Fibroblast of villous mesenchyme (primary cell): ENCODE results near the gene STRBP. TPM values are rescaled to one million over a fixed set of nuclear protein-coding genes. Genes with fewer than 3 reads are reported as not detected.

Experiments used
- DNase-seq: peaks from one replicate; pipeline ENCODE4 v3.0.0-alpha.2; 2010; ENCODE audit warnings: low read depth
- H3K4me3 ChIP-seq: 2 replicates; pipeline ENCODE4 v1.5.1; 2011; ENCODE audit warnings: low read depth, mild to moderate bottlenecking, low read length
- CTCF ChIP-seq: IDR thresholded peaks from 2 replicates; pipeline ENCODE4 v1.5.1; 2012; ENCODE audit warnings: low read depth, mild to moderate bottlenecking, low read length; ENCODE audit not compliant: insufficient read depth
- total RNA-seq: library from RNA; depleted of rRNA; stranded (reverse); fragments of >200 nt; gene quantifications from 2 replicates; pipeline ENCODE4 v1.2.3, GENCODE V29; 2012

Gene STRBP
- total RNA-seq, 1 donor, result 4.3 TPM

GRCh38 chr9:123115146-123115913 is 153.1 kb downstream of the STRBP start:
- no peak for DNase-seq
- H3K4me3 ChIP-seq, result no peak overlapping the region
- no peak for TF ChIP-seq CTCF

DNA sequence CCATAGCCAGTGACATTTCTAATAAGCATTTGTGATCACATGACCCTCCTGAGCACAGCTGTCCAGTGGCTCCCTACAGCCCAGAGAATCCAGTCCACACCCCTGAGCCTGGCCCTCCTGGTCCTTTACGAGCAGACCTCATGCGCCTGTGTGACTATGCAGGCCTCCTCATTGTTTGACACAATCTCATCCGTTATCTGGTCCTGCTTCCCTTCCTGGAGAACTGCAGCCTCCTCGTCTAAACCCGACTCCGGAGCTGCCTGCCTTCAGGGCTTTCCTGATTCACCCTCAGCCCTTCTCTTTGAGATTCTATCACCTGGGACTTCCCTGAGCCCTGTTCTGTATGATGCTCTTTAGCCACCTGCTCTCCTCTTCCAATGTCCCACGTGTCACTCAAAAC is 155.2 kb downstream of the STRBP start:
- H3K4me3 ChIP-seq, result no peak overlapping the region
- DNase-seq, result no peak
- TF ChIP-seq CTCF, result no peak

DNA sequence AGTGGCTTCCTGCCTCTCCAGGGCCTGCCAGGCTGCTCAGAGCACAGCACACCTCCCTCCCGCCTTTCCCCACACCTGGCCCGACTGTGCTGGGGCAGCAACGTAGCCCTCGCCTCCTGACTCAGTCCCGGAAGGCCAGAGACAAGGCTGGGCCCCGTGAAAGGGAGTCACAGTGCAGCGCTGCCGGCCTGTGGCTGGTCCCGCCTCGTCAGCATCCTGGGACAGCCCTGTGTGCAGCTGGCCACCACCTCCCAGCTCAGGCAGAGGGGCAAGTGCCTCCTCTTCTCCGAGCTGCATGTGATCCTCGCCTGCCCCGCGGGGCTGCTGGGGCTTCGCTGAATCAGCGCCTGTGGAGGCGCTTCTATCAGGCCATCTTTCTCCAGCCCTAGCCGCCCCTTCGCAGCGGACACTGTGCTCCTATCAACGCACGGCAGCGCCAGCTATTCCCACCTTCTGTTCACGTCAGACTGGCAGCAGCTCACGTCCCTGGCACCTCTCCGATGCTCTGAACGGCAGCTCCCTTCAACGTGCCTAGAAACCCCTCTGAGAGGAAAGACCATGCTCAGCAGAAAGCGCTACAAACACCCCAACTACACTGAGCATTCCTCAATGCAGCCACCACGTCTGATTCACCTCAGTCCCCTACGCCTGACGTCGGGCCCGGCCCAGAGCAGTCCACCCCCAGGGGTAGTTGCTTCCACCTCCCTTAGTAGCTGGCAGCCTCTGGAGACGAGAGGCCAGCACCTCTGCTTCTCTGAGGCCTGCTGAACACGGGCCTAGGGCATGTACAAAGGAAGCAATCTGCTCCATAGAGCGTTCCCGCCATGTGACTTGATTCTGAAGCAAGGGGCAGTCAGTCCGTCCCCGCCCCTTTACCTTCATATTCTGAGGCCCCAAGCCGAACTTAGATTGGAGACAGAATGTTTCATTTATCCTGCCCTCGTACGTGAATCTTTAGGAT is 156.1 kb downstream of the STRBP start:
- TF ChIP-seq CTCF, result no peak
- no peak overlapping the region for H3K4me3 ChIP-seq
- DNase-seq, result peak; percentile 20

GRCh38 chr9:123111427-123112014 is 156.9 kb downstream of the STRBP start:
- no peak overlapping the region for H3K4me3 ChIP-seq
- TF ChIP-seq CTCF, result no peak
- no peak for DNase-seq

DNA sequence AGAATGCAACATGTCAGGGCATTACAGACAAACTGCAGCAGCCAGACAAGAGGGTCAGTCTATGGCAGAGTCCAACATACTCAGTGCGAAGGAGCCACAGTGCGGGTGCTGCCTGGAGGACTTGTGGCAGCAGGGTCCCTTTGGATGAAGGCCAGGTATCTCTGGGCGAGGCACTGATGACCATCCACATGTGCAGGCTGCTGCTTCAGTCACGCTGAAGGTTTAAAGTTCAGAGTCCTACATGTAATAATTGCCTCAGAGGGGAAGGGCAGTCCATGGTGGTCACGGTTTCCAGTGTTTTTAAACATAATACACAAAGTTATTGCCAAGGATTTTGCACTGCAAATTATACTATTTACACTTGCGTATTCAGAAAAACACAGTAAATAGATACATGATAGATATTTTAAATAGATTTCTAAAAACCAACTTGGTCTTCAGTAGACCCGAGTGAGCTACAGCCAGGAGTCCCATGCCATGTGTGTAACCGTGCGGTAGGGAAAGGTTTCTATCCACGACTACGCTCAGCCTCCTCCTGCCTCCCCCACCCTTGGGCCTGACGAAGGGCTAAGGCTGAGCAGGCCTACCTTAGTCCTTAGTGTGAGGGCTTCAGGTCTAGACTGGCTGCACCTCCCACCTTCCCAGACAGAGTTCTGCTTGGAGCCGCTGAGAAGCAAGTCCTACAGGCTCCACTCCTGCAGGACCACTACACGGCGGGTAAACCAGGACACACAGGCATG is 158.7 kb downstream of the STRBP start:
- TF ChIP-seq CTCF, result no peak
- H3K4me3 ChIP-seq, result no peak overlapping the region
- DNase-seq, result no peak

GRCh38 chr9:123108976-123109375 is 159.4 kb downstream of the STRBP start:
- no peak for DNase-seq
- no peak overlapping the region for H3K4me3 ChIP-seq
- TF ChIP-seq CTCF, result no peak
